GM23338 (cell line): ENCODE data around the gene RBP4.
"Not testable (repeated sequence)": the region's sequence is repeated elsewhere in the genome, so short reads cannot be mapped to it uniquely, and the experiment has no call there.

Source experiments
- EZH2 ChIP-seq: fragments of 200-600 bp; sonication (generic); IDR thresholded peaks from one replicate; pipeline ENCODE4 v1.8.0; 2017; ENCODE audit warnings: antibody characterized with exemption, mild to moderate bottlenecking, low read depth; ENCODE audit not compliant: unreplicated experiment
- EZH2phosphoT487 ChIP-seq: fragments of 200-600 bp; sonication (generic); IDR thresholded peaks from one replicate; pipeline ENCODE4 v1.8.1; 2018; ENCODE audit warnings: antibody characterized with exemption; ENCODE audit not compliant: unreplicated experiment
- JUNB ChIP-seq: IDR thresholded peaks from one replicate; pipeline ENCODE4 v1.6.1; 2016; ENCODE audit warnings: antibody characterized with exemption; ENCODE audit not compliant: unreplicated experiment
- POLR2AphosphoS5 ChIP-seq: IDR thresholded peaks from 2 replicates; pipeline ENCODE4 v1.6.1; 2016; ENCODE audit warnings: antibody characterized with exemption, low read depth
- TF ChIP-seq, protein P1 (sequence below), 2 experiments: fragments of 200-600 bp in 1 of 2; sonication (generic) in 1 of 2; conservative IDR thresholded peaks; 2 replicates each; pipeline versions ENCODE4 v1.5.1 to v1.6.1; 2016 to 2017; ENCODE audit warnings: antibody characterized with exemption in 2 of 2, low read depth in 2 of 2, mild to moderate bottlenecking in 2 of 2, moderate library complexity in 1 of 2

DNA sequence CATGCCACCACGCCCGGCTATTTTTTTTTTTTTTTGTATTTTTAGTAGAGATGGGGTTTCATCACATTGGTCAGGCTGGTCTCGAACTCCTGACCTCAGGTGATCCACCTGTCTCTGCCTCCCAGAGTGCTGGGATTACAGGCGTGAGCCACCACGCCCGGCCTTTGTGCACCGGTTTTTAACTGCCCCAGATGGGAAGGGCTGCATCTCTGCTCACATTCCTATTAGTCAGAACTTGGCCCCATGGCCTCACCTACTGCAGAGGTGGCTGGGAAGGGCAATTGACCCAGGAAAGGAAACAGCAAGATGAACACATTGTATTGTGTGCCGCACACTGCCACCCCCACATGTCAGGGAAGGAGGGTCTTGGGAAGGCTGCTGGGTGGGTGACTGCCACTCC, 54.0 kb downstream of the RBP4 start:
- not testable (repeated sequence) for TF ChIP-seq EZH2, EZH2phosphoT487, POLR2AphosphoS5, JUNB
- TF ChIP-seq, protein P1, sequence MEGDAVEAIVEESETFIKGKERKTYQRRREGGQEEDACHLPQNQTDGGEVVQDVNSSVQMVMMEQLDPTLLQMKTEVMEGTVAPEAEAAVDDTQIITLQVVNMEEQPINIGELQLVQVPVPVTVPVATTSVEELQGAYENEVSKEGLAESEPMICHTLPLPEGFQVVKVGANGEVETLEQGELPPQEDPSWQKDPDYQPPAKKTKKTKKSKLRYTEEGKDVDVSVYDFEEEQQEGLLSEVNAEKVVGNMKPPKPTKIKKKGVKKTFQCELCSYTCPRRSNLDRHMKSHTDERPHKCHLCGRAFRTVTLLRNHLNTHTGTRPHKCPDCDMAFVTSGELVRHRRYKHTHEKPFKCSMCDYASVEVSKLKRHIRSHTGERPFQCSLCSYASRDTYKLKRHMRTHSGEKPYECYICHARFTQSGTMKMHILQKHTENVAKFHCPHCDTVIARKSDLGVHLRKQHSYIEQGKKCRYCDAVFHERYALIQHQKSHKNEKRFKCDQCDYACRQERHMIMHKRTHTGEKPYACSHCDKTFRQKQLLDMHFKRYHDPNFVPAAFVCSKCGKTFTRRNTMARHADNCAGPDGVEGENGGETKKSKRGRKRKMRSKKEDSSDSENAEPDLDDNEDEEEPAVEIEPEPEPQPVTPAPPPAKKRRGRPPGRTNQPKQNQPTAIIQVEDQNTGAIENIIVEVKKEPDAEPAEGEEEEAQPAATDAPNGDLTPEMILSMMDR (conservative IDR thresholded peaks at IDR 0.05; ENCODE audit: low read depth in 2 of 2): not testable (repeated sequence)
